GM12878 (cell line): ENCODE data around the gene CEND1. TPM values are rescaled to one million over a fixed set of nuclear protein-coding genes. Genes with fewer than 3 reads are reported as not detected.
A peak's percentile ranks its signal among the peaks of the same experiment; 100 is the strongest.

ENCODE experiments used
- BCL11A ChIP-seq: IDR thresholded peaks from 2 replicates; pipeline ENCODE4 v1.6.1; 2011; ENCODE audit warnings: low read depth, low read length
- CHD4 ChIP-seq: fragments of 200-600 bp; sonication (generic); IDR thresholded peaks from 2 replicates; pipeline ENCODE4 v1.6.1; 2016; ENCODE audit warnings: mild to moderate bottlenecking
- CUX1 ChIP-seq: IDR thresholded peaks from 2 replicates; pipeline ENCODE4 v1.6.1; 2012; ENCODE audit warnings: improper control_type of control experiment, low read depth, low read length; ENCODE audit not compliant: insufficient replicate concordance
- IRF3 ChIP-seq: fragments of 450-650 bp; IDR thresholded peaks from 2 replicates; pipeline ENCODE4 v1.6.1; 2014; ENCODE audit warnings: mild to moderate bottlenecking
- POLR2A ChIP-seq: IDR thresholded peaks from 2 replicates; pipeline ENCODE4 v1.6.1; 2011; ENCODE audit warnings: low read depth, mild to moderate bottlenecking, low read length
- RCOR1 ChIP-seq: conservative IDR thresholded peaks from 2 replicates; pipeline ENCODE4 v1.6.1; 2012; ENCODE audit warnings: low read depth, low read length, improper control_type of control experiment
- RFX5 ChIP-seq: IDR thresholded peaks from 2 replicates; pipeline ENCODE4 v1.6.1; 2011; ENCODE audit warnings: low read depth, low read length, improper control_type of control experiment
- SMC3 ChIP-seq: IDR thresholded peaks from 2 replicates; pipeline ENCODE4 v1.6.1; 2011; ENCODE audit warnings: low read length, improper control_type of control experiment, borderline replicate concordance
- SREBF1 ChIP-seq: IDR thresholded peaks from 2 replicates; pipeline ENCODE4 v1.6.1; 2012; ENCODE audit warnings: mild to moderate bottlenecking, low read length
- STAT1 ChIP-seq: fragments of 450-650 bp; conservative IDR thresholded peaks from 2 replicates; pipeline ENCODE4 v1.6.1; 2014; ENCODE audit warnings: antibody characterized with exemption, mild to moderate bottlenecking
- STAT3 ChIP-seq: IDR thresholded peaks from 2 replicates; pipeline ENCODE4 v1.6.1; 2011; ENCODE audit warnings: low read depth, low read length, improper control_type of control experiment
- USF2 ChIP-seq: IDR thresholded peaks from 2 replicates; pipeline ENCODE4 v1.6.1; 2011; ENCODE audit warnings: low read depth, low read length, improper control_type of control experiment, borderline replicate concordance
- ZBED1 ChIP-seq: IDR thresholded peaks from 2 replicates; pipeline ENCODE4 v1.6.1; 2016; ENCODE audit warnings: borderline replicate concordance
- ZBTB11 ChIP-seq: fragments of 450-650 bp; formaldehyde crosslinking; IDR thresholded peaks from 2 replicates; pipeline ENCODE4 v1.5.0; 2022; ENCODE audit warnings: mild to moderate bottlenecking, missing genetic modification characterization
- ZBTB4 ChIP-seq: fragments of 450-650 bp; formaldehyde crosslinking; IDR thresholded peaks from 2 replicates; pipeline ENCODE4 v1.4.0; 2022; ENCODE audit warnings: mild to moderate bottlenecking, moderate library complexity
- ZNF622 ChIP-seq: fragments of 450-650 bp; IDR thresholded peaks from 2 replicates; pipeline ENCODE4 v1.6.1; 2017; ENCODE audit warnings: mild to moderate bottlenecking, inconsistent platforms
- polyA plus RNA-seq, 11 experiments: library from polyadenylated mRNA; depleted of rRNA in 4 of 11; unstranded in 6 of 11; stranded (reverse) in 5 of 11; fragments of >200 nt; fragmentation: Nextera tagmentation in 4 of 11; fragmentation: Illumina TruSeq in 1 of 11; extraction: Ambion mirVana in 4 of 11; extraction: Trizol in 1 of 11; gene quantifications; 1 replicate in 1 of 11; 2 replicates in 10 of 11; pipeline versions ENCODE4 v1.2.1 to v1.2.3, GENCODE V29; 2011 to 2016; ENCODE audit warnings: inconsistent platforms in 2 of 11, missing spikeins in 2 of 11, low read depth in 1 of 11
- total RNA-seq, 4 experiments: library from RNA; depleted of rRNA in 3 of 4; stranded (reverse); fragments of >200 nt in 3 of 4; fragmentation: Illumina TruSeq in 1 of 4; extraction: Trizol in 1 of 4; gene quantifications; 2 replicates each; pipeline versions ENCODE4 v1.2.1 to v1.2.3, GENCODE V29; 2013 to 2021

The CEND1 gene
- total and polyA plus RNA-seq, 10 of the 15 experiments (the other 5 are each of a cell fraction or from before 2014, with no cell fraction given): 0.31 to 13.6 (median 7.2) TPM; not detected in 1

GRCh38 chr11:809287-810039 lies 19.6 kb upstream of the CEND1 start, which contains the start of gene RPLP2 (continued):
- TF ChIP-seq ZNF622 (no peak), IRF3 (peak; percentile 48), RFX5 (no peak; the same call in 1 of the 2 replicates), RCOR1 (no peak), ZBTB11 (CRISPR knock-in tag) (no peak; the same call in 1 of the 2 replicates), CUX1 (no peak), STAT3 (no peak), STAT1 (no peak; the same call in 1 of the 2 replicates), POLR2A (peak; percentile 89), ZBED1 (no peak), SMC3 (no peak), BCL11A (0 out of 2 replicates have a peak, but pooled peaks have one; percentile 11), USF2 (no peak; the same call in 1 of the 2 replicates), CHD4 (no peak), ZBTB4 (CRISPR knock-in tag) (no peak), SREBF1 (peak; percentile 29)
